Measurements from ENCODE around the gene ZNF195. TPM values are rescaled to one million over a fixed set of nuclear protein-coding genes. Genes with fewer than 3 reads are reported as not detected.
"Not testable (repeated sequence)": the region's sequence is repeated elsewhere in the genome, so short reads cannot be mapped to it uniquely, and the experiment has no call there.

The ZNF195 gene
- total and polyA plus RNA-seq, 2 of the 8 experiments (the other 6 are each of a cell fraction or from before 2014, with no cell fraction given) = 23.9 to 88.6 TPM

DNA sequence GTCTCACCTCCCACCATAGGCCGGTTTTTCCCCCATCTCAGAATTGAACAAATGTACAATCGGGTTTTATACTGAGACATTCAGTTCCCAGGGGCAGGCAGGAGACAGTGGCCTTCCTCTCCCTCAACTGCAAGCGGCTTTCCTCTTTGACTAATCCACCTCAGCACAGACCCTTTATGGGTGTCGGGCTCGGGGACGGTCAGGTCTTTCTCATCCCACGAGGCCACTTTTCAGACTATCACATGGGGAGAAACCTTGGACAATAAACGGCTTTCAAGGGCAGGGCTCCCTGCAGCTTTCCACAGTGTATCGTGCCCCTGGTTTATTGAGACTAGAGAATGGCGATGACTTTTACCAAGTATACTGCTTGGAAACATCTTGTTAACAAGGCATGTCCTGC is 16.0 kb upstream of the ZNF195 start:
- H3K27me3 ChIP-seq (replicated peaks in 1 of 4; ENCODE audit: control insufficient read depth in 3 of 4, extremely low read depth in 1 of 4, insufficient read depth in 3 of 4, low read length in 3 of 4); H3K4ac ChIP-seq (replicated peaks; ENCODE audit: insufficient read length, low read depth, low read length); H2BK20ac ChIP-seq (ENCODE audit: low read length); H3K4me2 ChIP-seq (ENCODE audit: insufficient read depth in 1 of 2, low read depth in 2 of 2, low read length in 2 of 2); DNase-seq (ENCODE audit: low read depth in 1 of 2, low spot score in 2 of 2); H3K79me2 ChIP-seq (ENCODE audit: control insufficient read depth in 1 of 2, insufficient read depth in 2 of 2, low read length in 2 of 2); H2BK15ac ChIP-seq (ENCODE audit: low read length); H3K14ac ChIP-seq (ENCODE audit: insufficient read length); H2BK120ac ChIP-seq (replicated peaks; ENCODE audit: low read depth, low read length); FAIRE-seq; H3K79me1 ChIP-seq (ENCODE audit: low read depth, low read length); H3K4me3 ChIP-seq (ENCODE audit: extremely low read depth in 1 of 4, insufficient read depth in 2 of 4, low read depth in 3 of 4, low read length in 4 of 4); H2BK12ac ChIP-seq (ENCODE audit: low read depth, low read length); H2AFZ ChIP-seq (ENCODE audit: low read length); H3K9ac ChIP-seq (replicated peaks in 1 of 4; ENCODE audit: extremely low read depth in 1 of 4, low read depth in 3 of 4, low read length in 3 of 4); H4K5ac ChIP-seq (ENCODE audit: insufficient read length, low read depth, low read length); H3K9me3 ChIP-seq (ENCODE audit: insufficient read depth in 2 of 2, low read depth in 1 of 2, low read length in 1 of 2); H2AK5ac ChIP-seq (ENCODE audit: low read depth, low read length); H3K27ac ChIP-seq (ENCODE audit: low read depth, low read length); H4K8ac ChIP-seq (ENCODE audit: extremely low read depth, insufficient read depth, low read length); H3K23me2 ChIP-seq (ENCODE audit: low read depth, low read length); H4K20me1 ChIP-seq (replicated peaks in 1 of 2; ENCODE audit: control insufficient read depth in 1 of 2, insufficient read depth in 2 of 2, low read length in 2 of 2); H3K56ac ChIP-seq (replicated peaks; ENCODE audit: insufficient read length, low read depth, low read length); H2BK5ac ChIP-seq (ENCODE audit: low read depth, low read length); H3K4me1 ChIP-seq (replicated peaks in 1 of 4; ENCODE audit: control insufficient read depth in 3 of 4, insufficient read depth in 4 of 4, low read length in 3 of 4); H4K91ac ChIP-seq (replicated peaks; ENCODE audit: insufficient read length, low read length); H3K18ac ChIP-seq (ENCODE audit: extremely low read depth, low read length); H3K23ac ChIP-seq (ENCODE audit: insufficient read length): not testable (repeated sequence)
- peaks cover 4 to 73% (median 30%) of the 10 kb centered on the region in 4 experiments; a peak in 7 of 8 replicates for H3K36me3 ChIP-seq (ENCODE audit: control insufficient read depth in 2 of 4, insufficient read depth in 4 of 4, low read length in 3 of 4)
- CTCF ChIA-PET (ENCODE audit: partially characterized antibody) = interaction anchor here (0.7 kb wide), 1 partner anchor 30 kb away, joined by 3 read pairs; no protein-coding TSS in a partner anchor
- POLR2A ChIA-PET (ENCODE audit: partially characterized antibody) = interaction anchor here (0.6 to 10.3 kb wide), 8 partner anchors 10 to 41 kb away, joined by 3 to 187 read pairs (median 8); partner anchors contain the start of gene ZNF195
- WGBS, 2 experiments (ENCODE audit: extremely low coverage in 1 of 2, insufficient coverage in 1 of 2, insufficient read length in 1 of 2, insufficient replicate concordance in 2 of 2, low coverage in 1 of 2, low lambda C conversion rate in 2 of 2, missing lambda C conversion rate in 1 of 2) = 86% methylated on average over 10 of the region's 10 CpGs; no CpG with 5 or more reads in 1 of the 2 experiments

DNA sequence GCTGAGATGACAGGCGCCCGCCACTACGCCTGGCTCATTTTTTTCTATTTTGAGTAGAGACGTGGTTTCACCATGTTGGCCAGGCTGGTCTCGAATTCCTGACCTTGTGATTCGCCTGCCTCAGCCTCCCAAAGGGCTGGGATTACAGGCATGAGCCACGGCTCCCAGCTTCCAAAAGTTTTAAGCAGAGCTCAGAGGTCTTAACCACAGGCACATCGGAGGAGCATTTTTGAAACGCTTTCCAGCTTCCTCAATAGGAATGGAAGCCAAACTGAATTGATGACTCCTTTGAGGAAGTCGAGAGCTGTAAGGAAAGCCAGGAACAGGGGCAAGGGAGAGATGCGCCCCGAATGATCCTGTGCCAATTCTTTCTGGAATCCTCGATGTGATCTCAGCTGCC is 14.5 kb upstream of the ZNF195 start:
- H2AFZ ChIP-seq (ENCODE audit: low read length); H4K5ac ChIP-seq (ENCODE audit: insufficient read length, low read depth, low read length); H2BK15ac ChIP-seq (ENCODE audit: low read length); H3K79me1 ChIP-seq (ENCODE audit: low read depth, low read length); H3K27ac ChIP-seq (ENCODE audit: low read depth, low read length); H3K4me3 ChIP-seq (ENCODE audit: extremely low read depth in 1 of 4, insufficient read depth in 2 of 4, low read depth in 3 of 4, low read length in 4 of 4); H3K4me1 ChIP-seq (replicated peaks in 1 of 4; ENCODE audit: control insufficient read depth in 3 of 4, insufficient read depth in 4 of 4, low read length in 3 of 4); CTCF ChIA-PET (ENCODE audit: partially characterized antibody); H2BK120ac ChIP-seq (replicated peaks; ENCODE audit: low read depth, low read length); H3K27me3 ChIP-seq (replicated peaks in 1 of 4; ENCODE audit: control insufficient read depth in 3 of 4, extremely low read depth in 1 of 4, insufficient read depth in 3 of 4, low read length in 3 of 4); H3K14ac ChIP-seq (ENCODE audit: insufficient read length); H3K56ac ChIP-seq (replicated peaks; ENCODE audit: insufficient read length, low read depth, low read length); H3K23ac ChIP-seq (ENCODE audit: insufficient read length); H2BK20ac ChIP-seq (ENCODE audit: low read length); H2AK5ac ChIP-seq (ENCODE audit: low read depth, low read length); H4K8ac ChIP-seq (ENCODE audit: extremely low read depth, insufficient read depth, low read length); H3K4ac ChIP-seq (replicated peaks; ENCODE audit: insufficient read length, low read depth, low read length); H2BK5ac ChIP-seq (ENCODE audit: low read depth, low read length); FAIRE-seq; H3K23me2 ChIP-seq (ENCODE audit: low read depth, low read length); H2BK12ac ChIP-seq (ENCODE audit: low read depth, low read length); H3K9ac ChIP-seq (replicated peaks in 1 of 4; ENCODE audit: extremely low read depth in 1 of 4, low read depth in 3 of 4, low read length in 3 of 4); H4K20me1 ChIP-seq (replicated peaks in 1 of 2; ENCODE audit: control insufficient read depth in 1 of 2, insufficient read depth in 2 of 2, low read length in 2 of 2); H3K9me3 ChIP-seq (ENCODE audit: insufficient read depth in 2 of 2, low read depth in 1 of 2, low read length in 1 of 2); H4K91ac ChIP-seq (replicated peaks; ENCODE audit: insufficient read length, low read length); H3K4me2 ChIP-seq (ENCODE audit: insufficient read depth in 1 of 2, low read depth in 2 of 2, low read length in 2 of 2); H3K18ac ChIP-seq (ENCODE audit: extremely low read depth, low read length); H3K79me2 ChIP-seq (ENCODE audit: control insufficient read depth in 1 of 2, insufficient read depth in 2 of 2, low read length in 2 of 2); DNase-seq (ENCODE audit: low read depth in 1 of 2, low spot score in 2 of 2): not testable (repeated sequence)
- 93% methylated on average over 13 of the region's 13 CpGs; no CpG with 5 or more reads in 1 of the 2 experiments for WGBS, 2 experiments (ENCODE audit: extremely low coverage in 1 of 2, insufficient coverage in 1 of 2, insufficient read length in 1 of 2, insufficient replicate concordance in 2 of 2, low coverage in 1 of 2, low lambda C conversion rate in 2 of 2, missing lambda C conversion rate in 1 of 2)
- H3K36me3 ChIP-seq (ENCODE audit: control insufficient read depth in 2 of 4, insufficient read depth in 4 of 4, low read length in 3 of 4) = peaks cover 0 to 74% (median 28%) of the 10 kb centered on the region in 4 experiments; a peak in 5 of 8 replicates
- POLR2A ChIA-PET (ENCODE audit: partially characterized antibody) = interaction anchor here (0.6 to 3.7 kb wide), 3 partner anchors 11 to 14 kb away, joined by 3 to 45 read pairs (median 3); partner anchors contain the start of gene ZNF195

All from H1 (cell line).